Activated naive CD4-positive, alpha-beta T cell treated with anti-CD3 and anti-CD28 coated beads, Interleukin-2, amount 50 U/mL, for 24 hours (primary cell): Measurements from ENCODE around the gene KIF1A.
"Not testable (repeated sequence)": the region's sequence is repeated elsewhere in the genome, so short reads cannot be mapped to it uniquely, and the experiment has no call there.

Experiments used
- H3K27ac Mint-ChIP-seq: one replicate; pipeline ENCODE4 v1.8.0; 2021; ENCODE audit warnings: mild to moderate bottlenecking, mixed read lengths
- H3K27me3 Mint-ChIP-seq: one replicate; pipeline ENCODE4 v1.8.0; 2021; ENCODE audit warnings: mixed read lengths
- H3K36me3 Mint-ChIP-seq: one replicate; pipeline ENCODE4 v1.8.0; 2021; ENCODE audit warnings: mixed read lengths
- H3K4me1 Mint-ChIP-seq: one replicate; pipeline ENCODE4 v1.8.0; 2021; ENCODE audit warnings: mixed read lengths
- H3K4me3 Mint-ChIP-seq: one replicate; pipeline ENCODE4 v1.8.0; 2021; ENCODE audit warnings: mild to moderate bottlenecking, mixed read lengths
- H3K9me3 Mint-ChIP-seq: one replicate; pipeline ENCODE4 v1.8.0; 2021; ENCODE audit warnings: mixed read lengths

The KIF1A gene

GRCh38 chr2:240682431-240683224, 137.4 kb downstream of the KIF1A start, which contains the start of gene AQP12B:
TSS of gene AQP12B (minus strand) at chr2:240682885. CDS start at chr2:240682837, 48 bp downstream.
- H3K4me1 Mint-ChIP-seq, H3K9me3 Mint-ChIP-seq, H3K27me3 Mint-ChIP-seq, H3K27ac Mint-ChIP-seq, H3K36me3 Mint-ChIP-seq, H3K4me3 Mint-ChIP-seq: not testable (repeated sequence)

GRCh38 chr2:240680185-240680584, 139.8 kb downstream of the KIF1A start:
- not testable (repeated sequence) for H3K4me3 Mint-ChIP-seq, H3K4me1 Mint-ChIP-seq, H3K9me3 Mint-ChIP-seq, H3K27me3 Mint-ChIP-seq, H3K27ac Mint-ChIP-seq, H3K36me3 Mint-ChIP-seq

GRCh38 chr2:240678909-240679308, 141.1 kb downstream of the KIF1A start:
- not testable (repeated sequence) for H3K27ac Mint-ChIP-seq, H3K27me3 Mint-ChIP-seq, H3K36me3 Mint-ChIP-seq, H3K4me1 Mint-ChIP-seq, H3K9me3 Mint-ChIP-seq, H3K4me3 Mint-ChIP-seq

GRCh38 chr2:240678043-240678442, 142.0 kb downstream of the KIF1A start:
- not testable (repeated sequence) for H3K4me1 Mint-ChIP-seq, H3K9me3 Mint-ChIP-seq, H3K4me3 Mint-ChIP-seq

GRCh38 chr2:240675345-240675744, 144.7 kb downstream of the KIF1A start:
- not testable (repeated sequence) for H3K9me3 Mint-ChIP-seq, H3K27me3 Mint-ChIP-seq, H3K4me3 Mint-ChIP-seq, H3K36me3 Mint-ChIP-seq, H3K4me1 Mint-ChIP-seq, H3K27ac Mint-ChIP-seq

More at GRCh38 chr2:240678043-240678442, 142.0 kb downstream of the KIF1A start:
- not testable (repeated sequence) for H3K36me3 Mint-ChIP-seq, H3K27ac Mint-ChIP-seq, H3K27me3 Mint-ChIP-seq

GRCh38 chr2:240674461-240675184, 145.4 kb downstream of the KIF1A start:
- not testable (repeated sequence) for H3K9me3 Mint-ChIP-seq, H3K27ac Mint-ChIP-seq, H3K4me3 Mint-ChIP-seq, H3K4me1 Mint-ChIP-seq, H3K27me3 Mint-ChIP-seq, H3K36me3 Mint-ChIP-seq

GRCh38 chr2:240672701-240673190, 147.3 kb downstream of the KIF1A start:
- Mint-ChIP-seq H3K4me1 (no peaks in the 10 kb centered on the region), H3K36me3 (no peaks in the 10 kb centered on the region), H3K27ac (no peak overlapping the region), H3K9me3 (no peaks in the 10 kb centered on the region), H3K27me3 (peaks cover 8% of the 10 kb centered on the region), H3K4me3 (no peak overlapping the region)

GRCh38 chr2:240672076-240672700, 147.8 kb downstream of the KIF1A start:
- Mint-ChIP-seq H3K27ac (no peak overlapping the region), H3K9me3 (no peaks in the 10 kb centered on the region), H3K27me3 (peaks cover 8% of the 10 kb centered on the region), H3K36me3 (peaks cover 2% of the 10 kb centered on the region), H3K4me1 (no peaks in the 10 kb centered on the region), H3K4me3 (no peak overlapping the region)

GRCh38 chr2:240670950-240671349, 149.1 kb downstream of the KIF1A start:
- Mint-ChIP-seq H3K36me3 (peaks cover 2% of the 10 kb centered on the region), H3K4me3 (no peak overlapping the region), H3K27me3 (peaks cover 12% of the 10 kb centered on the region), H3K4me1 (no peaks in the 10 kb centered on the region), H3K27ac (no peak overlapping the region), H3K9me3 (peaks cover 5% of the 10 kb centered on the region)

- Mint-ChIP-seq H3K4me3 (no peak overlapping the region), H3K36me3 (peaks cover 2% of the 10 kb centered on the region), H3K9me3 (peaks cover 8% of the 10 kb centered on the region), H3K4me1 (no peaks in the 10 kb centered on the region), H3K27me3 (peaks cover 14% of the 10 kb centered on the region), H3K27ac (no peak overlapping the region)
Observed at GRCh38 chr2:240670402-240670801, 149.6 kb downstream of the KIF1A start.

GRCh38 chr2:240664622-240665021, 155.4 kb downstream of the KIF1A start:
- Mint-ChIP-seq H3K36me3 (peaks cover 3% of the 10 kb centered on the region), H3K27ac (no peak overlapping the region), H3K4me3 (no peak overlapping the region), H3K27me3 (peaks cover 9% of the 10 kb centered on the region), H3K4me1 (no peaks in the 10 kb centered on the region), H3K9me3 (peaks cover 16% of the 10 kb centered on the region)
